Astrocyte (in vitro differentiated cells and primary cell): ENCODE data around the gene ATP8B1.

Experiments used
- CTCF ChIP-seq: IDR thresholded peaks from 2 replicates; pipeline ENCODE4 v1.5.1; 2011; ENCODE audit warnings: low read depth, mild to moderate bottlenecking, inconsistent platforms, low read length, moderate library complexity; ENCODE audit not compliant: insufficient read depth
- EZH2 ChIP-seq: IDR thresholded peaks from 2 replicates; pipeline ENCODE4 v1.6.1; 2012; ENCODE audit warnings: mild to moderate bottlenecking, low read length, inconsistent platforms; ENCODE audit not compliant: insufficient read depth

GRCh38 chr18:57805117-57805516, 2.0 kb upstream of the ATP8B1 start:
- TF ChIP-seq EZH2 (no peak), CTCF (no peak)
